HG03095 (cell line): ENCODE data around the gene CIC.
"Not testable (repeated sequence)": the region's sequence is repeated elsewhere in the genome, so short reads cannot be mapped to it uniquely, and the experiment has no call there.

Experiments used
- ATAC-seq: cut with Tn5 transposase; IDR thresholded peaks from one replicate; pipeline ENCODE4 v1.9.1; 2021; ENCODE audit warnings: moderate library complexity; ENCODE audit not compliant: unreplicated experiment

CIC gene

DNA sequence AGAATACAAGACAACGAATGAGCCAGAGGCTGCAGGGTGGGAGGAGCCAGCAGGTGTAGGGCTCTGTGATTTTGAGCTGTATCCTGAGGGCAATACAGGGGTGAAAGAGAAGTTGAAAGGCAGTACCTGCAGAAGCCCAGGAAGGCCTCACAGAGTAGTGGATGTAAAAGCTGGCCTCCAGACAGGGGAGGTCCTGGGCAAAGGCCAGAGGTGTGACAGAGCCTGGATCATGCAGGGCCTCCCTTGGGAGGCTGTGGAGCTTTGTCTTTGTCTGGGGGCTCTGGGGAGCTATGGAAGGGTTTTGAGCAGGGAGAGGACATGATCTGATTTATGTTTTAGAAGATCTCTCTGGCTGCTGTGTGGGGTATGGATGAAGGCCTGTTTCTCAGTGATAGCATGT is 59.1 kb downstream of the CIC start:
- no peak for ATAC-seq

DNA sequence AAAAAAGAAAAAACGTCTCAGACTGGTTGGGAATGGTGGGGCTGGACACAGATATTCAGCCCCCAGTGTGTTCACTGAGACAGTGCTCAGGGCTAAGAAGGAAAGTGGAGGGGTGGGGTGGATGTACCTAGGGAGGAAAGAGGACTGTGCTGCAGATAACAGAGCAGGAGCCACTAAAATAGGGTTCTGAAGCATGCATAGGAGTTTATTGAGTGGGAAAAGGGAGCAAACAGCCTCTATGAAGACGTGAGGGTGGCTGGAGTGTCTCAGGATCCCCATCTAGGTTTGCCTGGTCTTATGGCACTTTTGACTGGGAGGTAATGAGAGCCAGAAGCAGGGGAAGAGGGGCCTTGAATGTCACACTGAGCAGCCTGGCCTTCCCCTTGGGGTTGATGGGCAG is 59.8 kb downstream of the CIC start:
- ATAC-seq, result no peak

DNA sequence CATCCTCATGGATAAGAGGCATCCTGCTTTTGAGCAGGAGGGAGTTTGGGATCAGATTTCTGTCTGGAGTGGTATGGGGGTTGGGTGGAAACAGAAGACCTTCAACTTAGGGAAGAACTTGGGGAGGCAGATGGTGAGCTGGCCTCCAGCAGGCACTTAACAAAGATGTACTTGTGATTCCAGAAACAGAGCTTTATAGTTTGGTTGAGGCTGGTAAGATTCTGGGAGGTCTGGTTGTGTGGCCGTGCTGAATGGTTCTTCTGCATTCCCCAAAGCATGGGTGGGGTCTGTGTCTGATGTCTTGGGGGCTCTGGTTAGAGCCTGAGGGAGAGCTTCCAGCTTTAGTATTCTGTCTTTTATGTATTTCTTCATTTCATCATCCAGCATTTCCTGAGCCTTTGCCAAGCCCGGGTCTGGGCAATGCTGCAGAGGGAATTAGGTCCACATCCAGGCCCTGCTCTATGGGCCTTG is 61.2 kb downstream of the CIC start:
- no peak for ATAC-seq

DNA sequence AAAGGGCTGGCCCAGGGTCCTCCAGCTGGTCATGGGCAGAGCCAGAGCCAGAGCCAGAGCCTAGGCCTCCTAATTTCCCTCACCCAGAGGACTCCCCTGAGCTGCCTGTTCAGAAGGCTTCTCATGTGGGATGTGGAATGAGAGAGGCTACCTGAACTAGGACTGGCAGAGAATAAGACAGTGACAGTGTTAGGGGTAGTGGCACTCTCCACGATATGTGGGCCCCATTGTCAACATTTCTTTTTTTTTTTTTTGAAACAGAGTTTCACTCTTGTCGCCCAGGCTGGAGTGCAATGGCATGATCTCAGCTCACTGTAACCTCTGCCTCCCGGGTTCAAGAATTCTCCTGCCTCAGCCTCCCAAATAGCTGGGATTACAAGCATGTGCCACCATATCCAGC is 62.3 kb downstream of the CIC start:
- not testable (repeated sequence) for ATAC-seq

DNA sequence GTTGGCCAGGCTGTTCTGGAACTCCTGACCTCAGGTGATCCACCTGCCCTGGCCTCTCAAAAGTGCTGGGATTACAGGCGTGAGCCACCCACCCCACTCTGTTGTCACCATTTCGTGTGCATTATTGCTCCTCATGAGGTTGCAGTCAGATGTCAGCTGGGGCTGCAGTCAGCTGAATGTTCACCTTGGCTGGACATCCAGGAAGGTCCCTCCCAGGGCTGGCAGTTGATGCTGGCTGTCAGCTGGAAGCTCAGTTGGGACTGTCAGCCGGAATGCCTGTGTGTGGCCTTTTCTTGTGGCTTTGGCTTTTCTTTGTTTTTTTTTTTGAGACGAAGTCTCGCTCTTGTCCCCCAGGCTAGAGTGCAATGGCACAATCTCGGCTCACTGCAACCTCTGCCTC is 63.0 kb downstream of the CIC start:
- no peak for ATAC-seq

DNA sequence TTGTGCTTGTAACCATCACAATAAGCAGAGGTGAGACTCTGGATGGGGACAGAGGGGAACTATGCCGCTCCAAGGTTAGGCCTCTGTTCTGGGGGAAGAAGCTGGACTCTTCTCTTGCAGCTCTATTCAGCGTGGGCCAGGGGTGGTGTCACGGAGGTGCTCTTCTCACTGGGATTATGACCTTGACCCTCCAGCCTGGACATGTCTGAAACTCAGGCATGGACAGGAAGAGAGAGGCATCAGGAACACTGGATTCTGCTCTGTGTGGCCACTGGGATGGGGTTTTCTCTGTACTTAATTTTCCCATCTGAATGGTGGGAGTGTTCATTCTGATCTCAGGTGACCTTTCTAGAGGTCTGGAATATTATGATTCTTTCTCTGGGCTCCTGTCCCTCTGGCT is 64.0 kb downstream of the CIC start:
- ATAC-seq, result no peak

DNA sequence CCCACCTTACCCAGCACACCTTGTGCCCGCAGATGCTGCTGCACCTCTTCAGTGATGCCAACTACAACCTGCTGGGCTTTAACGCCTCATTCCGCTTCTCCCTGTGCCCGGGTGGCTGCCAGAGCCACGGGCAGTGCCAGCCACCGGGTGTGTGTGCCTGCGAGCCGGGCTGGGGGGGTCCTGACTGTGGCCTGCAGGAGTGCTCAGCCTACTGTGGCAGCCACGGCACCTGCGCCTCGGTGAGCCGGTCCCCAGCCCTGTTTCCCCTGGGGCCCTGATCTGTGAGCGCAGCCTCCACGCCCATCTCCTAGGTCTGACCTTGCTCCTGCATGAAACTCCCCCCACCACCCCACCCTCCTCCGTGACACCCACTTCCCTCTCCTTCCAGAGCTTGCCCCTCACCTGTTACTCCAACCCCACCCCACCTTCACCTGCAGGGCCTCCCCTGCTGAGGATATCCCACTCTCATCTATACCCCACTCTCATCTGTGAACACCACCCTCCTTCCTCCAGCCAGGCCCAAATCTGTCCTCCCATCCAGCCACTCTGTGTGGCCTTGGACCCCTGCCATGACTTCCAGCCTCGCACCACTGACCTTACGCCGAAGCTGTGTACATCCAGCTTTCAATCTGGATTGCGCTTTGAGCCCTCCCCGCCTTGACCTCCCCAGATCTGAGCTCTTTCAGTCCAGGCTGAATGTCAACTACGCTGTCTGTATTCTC is 65.1 kb downstream of the CIC start:
- no peak for ATAC-seq

DNA sequence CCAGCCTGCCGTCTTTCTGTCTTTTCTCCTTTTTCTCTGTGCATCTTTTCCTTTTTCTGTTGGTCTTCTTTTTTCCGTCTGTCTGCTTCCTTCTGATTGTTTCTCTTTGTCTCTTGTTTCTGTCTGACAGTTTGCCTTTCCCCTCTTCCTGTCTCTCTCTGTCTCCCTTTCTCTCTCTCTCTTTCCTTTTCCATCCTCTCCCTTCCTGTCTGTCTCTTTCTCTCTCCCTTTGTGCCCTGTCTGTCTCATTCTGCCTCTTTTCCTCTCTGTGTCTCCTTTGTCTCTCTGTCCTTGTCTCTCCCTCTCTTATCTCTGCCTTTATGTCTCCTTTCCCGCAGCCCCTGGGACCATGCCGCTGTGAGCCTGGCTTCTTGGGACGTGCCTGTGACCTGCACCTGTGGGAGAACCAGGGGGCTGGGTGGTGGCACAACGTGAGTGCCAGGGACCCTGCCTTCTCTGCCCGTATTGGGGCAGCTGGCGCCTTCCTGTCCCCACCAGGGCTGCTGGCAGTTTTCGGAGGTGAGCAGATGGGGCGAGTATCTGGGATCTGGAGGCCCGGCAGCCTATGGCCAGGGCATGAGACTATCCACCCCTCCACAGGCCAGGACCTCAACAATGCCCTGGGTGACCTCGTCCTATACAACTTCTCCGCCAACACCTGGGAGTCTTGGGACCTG is 65.8 kb downstream of the CIC start:
- ATAC-seq, result no peak

DNA sequence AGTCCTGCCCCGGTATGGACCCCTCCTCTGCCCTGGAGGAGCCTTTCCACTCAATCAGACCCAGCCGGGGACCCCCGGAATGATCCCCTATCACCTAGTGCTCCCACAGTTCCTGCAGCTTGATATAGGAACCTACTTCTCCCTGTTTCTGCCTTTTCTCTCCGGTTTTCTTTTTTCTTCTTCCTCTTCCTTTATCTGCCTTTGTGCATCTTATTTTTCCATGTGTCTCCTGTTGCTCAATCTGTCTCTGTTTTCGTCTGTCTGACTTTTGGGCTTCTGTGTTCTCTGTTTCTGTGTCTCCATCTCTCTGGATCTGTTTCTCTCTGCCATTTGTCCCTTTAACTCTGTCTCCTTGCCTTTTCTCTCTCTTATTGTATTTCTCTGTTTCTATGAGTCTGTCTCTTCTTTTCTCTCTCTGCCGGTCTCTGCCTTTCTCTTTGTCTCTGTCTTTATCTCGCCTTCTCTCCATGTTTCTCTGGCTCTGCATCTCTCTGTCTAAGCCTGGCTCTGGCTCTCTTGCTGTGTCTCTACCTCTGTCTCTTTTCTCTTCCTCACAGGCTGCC is 66.4 kb downstream of the CIC start:
- ATAC-seq, result no peak

DNA sequence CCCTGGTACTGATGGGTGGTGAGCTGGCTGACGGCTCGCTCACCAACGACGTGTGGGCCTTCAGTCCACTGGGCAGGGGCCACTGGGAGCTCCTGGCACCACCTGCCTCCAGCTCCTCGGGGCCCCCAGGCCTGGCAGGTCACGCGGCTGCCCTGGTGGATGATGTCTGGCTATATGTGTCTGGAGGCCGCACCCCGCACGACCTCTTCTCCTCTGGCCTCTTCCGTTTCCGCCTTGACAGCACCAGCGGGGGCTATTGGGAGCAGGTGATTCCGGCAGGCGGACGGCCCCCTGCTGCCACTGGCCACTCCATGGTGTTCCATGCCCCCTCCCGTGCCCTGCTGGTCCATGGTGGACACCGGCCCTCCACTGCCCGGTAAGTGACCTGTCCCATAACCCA is 66.9 kb downstream of the CIC start:
- ATAC-seq, result no peak

DNA sequence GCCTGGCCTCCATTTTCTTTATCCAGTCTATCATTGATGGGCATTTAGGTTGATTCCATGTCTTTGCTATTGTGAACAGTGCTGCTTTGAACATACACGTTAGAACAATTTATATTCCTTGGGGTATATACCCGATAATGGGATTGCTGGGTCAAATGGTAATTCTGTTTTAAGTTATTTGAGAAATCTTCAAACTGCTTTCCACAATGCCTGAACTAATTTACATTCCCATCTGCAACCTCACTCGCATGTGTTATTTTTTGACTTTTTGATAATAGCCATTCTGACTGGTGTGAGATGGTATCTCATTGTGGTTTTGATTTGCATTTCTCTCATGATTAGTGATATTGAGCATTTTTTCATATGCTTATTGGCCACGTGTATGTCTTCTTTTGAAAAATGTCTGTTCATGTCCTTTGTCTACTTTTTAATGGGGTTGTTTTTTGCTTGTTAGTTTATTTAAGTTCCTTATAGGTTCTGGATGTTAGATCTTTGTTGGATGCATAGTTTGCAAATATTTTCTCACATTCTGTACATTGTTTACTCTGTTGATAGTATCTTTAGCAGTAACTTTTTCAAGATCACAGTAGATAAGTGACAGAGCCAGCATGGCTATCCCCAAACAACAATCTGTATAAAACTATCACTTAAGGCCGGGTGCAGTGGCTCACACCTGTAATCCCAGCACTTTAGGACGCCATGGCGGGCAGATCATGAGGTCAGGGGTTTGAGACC is 70.2 kb downstream of the CIC start:
- not testable (repeated sequence) for ATAC-seq

DNA sequence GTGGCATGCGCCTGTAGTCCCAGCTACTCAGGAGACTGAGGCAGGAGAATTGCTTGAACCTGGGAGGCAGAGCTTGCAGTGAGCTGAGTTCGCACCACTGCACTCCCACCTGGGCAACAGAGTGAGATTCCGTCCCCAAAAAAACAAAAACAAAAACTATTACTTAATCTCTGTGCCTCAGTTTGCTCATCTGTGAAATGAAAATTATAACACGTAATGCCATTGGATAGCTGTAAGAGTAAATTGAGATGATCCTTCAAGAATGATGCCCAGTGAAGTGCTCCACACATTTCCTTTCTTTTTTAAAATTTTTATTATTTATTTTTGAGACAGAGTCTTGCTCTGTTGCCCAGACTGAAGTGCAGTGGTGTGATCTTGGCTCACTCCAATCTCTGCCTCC is 70.9 kb downstream of the CIC start:
- not testable (repeated sequence) for ATAC-seq

DNA sequence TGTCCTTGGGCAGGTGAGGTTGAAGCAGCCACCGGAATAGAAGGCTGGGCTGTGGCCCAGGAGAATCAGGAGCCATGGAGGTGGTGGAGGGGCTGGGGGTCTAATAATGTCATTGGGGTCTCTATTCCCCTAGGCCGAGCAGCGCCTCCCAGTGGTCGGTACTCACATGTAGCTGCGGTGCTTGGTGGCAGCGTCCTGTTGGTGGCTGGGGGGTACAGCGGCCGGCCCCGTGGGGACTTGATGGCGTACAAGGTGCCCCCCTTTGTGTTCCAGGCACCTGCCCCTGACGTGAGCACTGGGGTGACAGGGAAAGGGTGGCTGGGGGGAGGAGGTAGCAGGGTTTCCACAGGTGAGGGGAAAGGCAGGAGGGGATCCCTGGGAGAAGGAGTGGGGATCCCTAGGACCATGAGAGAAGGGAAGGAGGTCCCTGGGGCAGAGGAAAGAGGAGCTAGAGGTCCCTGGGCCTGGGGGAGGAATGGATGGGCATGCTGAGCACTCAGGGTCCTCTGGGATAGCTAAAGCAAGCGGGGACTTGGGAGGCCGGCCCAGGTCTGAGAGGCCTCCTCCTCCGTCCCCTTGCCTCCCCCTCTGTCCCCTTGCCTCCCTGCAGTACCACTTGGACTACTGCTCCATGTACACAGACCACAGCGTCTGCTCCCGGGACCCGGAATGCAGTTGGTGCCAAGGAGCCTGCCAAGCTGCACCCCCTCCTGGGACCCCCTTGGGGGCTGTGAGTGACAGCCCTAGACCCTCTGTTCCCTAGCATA is 74.5 kb downstream of the CIC start:
- no peak for ATAC-seq

DNA sequence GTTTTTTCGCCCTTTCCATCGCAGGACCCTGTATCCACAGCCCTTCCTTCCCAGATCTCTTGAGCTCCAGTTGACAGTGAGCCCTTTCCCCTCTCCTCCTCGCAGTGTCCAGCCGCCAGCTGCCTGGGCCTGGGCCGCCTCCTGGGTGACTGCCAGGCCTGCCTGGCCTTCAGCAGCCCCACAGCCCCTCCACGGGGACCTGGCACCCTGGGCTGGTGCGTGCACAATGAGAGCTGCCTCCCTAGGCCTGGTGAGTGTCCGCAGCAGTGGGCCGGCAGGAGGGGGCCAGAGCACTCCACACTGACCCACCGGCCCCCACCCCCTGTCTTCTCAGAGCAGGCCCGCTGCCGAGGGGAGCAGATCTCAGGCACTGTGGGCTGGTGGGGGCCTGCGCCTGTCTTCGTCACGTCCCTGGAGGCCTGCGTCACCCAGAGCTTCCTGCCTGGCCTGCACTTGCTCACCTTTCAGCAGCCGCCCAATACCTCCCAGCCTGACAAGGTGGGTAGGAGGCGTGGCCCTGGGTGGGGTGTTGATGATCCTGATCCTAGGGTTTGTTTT is 75.4 kb downstream of the CIC start:
- no peak for ATAC-seq
